MG63 (cell line): Measurements from ENCODE around the gene TRPC4AP. TPM values are rescaled to one million over a fixed set of nuclear protein-coding genes. Genes with fewer than 3 reads are reported as not detected.

ENCODE experiments used
- DNase-seq: peaks from one replicate; pipeline ENCODE4 v3.0.0-alpha.2; 2020
- H3K27me3 ChIP-seq: fragments of 250-450 bp; sonication (Bioruptor Pico); 2 replicates; pipeline ENCODE4 v1.5.1; 2020; ENCODE audit warnings: mild to moderate bottlenecking, moderate library complexity
- H3K36me3 ChIP-seq: fragments of 250-450 bp; sonication (Bioruptor Pico); 2 replicates; pipeline ENCODE4 v1.5.1; 2020; ENCODE audit warnings: mild to moderate bottlenecking, moderate library complexity
- H3K4me3 ChIP-seq: fragments of 250-450 bp; sonication (Bioruptor Pico); 2 replicates; pipeline ENCODE4 v1.5.1; 2020; ENCODE audit warnings: mild to moderate bottlenecking, moderate library complexity
- H3K9me3 ChIP-seq: fragments of 250-450 bp; sonication (Bioruptor Pico); 2 replicates; pipeline ENCODE4 v1.5.1; 2020; ENCODE audit warnings: mild to moderate bottlenecking, moderate library complexity
- total RNA-seq: library from RNA; depleted of rRNA; stranded (reverse); fragments of >200 nt; shearing (Covaris generic); gene quantifications from 2 replicates; pipeline ENCODE4 v1.2.3, GENCODE V29; 2014; ENCODE audit warnings: low replicate concordance

TRPC4AP gene
- total RNA-seq, 1 experiment from 2014 or later: 97.7 TPM

- no peaks in the 10 kb centered on the region for H3K9me3 ChIP-seq
- H3K36me3 ChIP-seq: peaks cover 90% of the 10 kb centered on the region
- no peaks in the 10 kb centered on the region for H3K27me3 ChIP-seq
- no peak for DNase-seq
- H3K4me3 ChIP-seq: no peak overlapping the region
Observed at GRCh38 chr20:35011589-35012226, 80.9 kb downstream of the TRPC4AP start.

GRCh38 chr20:35010405-35011192 is 82.0 kb downstream of the TRPC4AP start:
- no peak overlapping the region for H3K4me3 ChIP-seq
- H3K27me3 ChIP-seq: no peaks in the 10 kb centered on the region
- H3K9me3 ChIP-seq: no peaks in the 10 kb centered on the region
- peaks cover 90% of the 10 kb centered on the region for H3K36me3 ChIP-seq
- DNase-seq: no peak

GRCh38 chr20:35009665-35010328 is 82.8 kb downstream of the TRPC4AP start:
- no peaks in the 10 kb centered on the region for H3K9me3 ChIP-seq
- peaks cover 92% of the 10 kb centered on the region for H3K36me3 ChIP-seq
- no peak for DNase-seq
- H3K27me3 ChIP-seq: no peaks in the 10 kb centered on the region
- H3K4me3 ChIP-seq: no peak overlapping the region

DNA sequence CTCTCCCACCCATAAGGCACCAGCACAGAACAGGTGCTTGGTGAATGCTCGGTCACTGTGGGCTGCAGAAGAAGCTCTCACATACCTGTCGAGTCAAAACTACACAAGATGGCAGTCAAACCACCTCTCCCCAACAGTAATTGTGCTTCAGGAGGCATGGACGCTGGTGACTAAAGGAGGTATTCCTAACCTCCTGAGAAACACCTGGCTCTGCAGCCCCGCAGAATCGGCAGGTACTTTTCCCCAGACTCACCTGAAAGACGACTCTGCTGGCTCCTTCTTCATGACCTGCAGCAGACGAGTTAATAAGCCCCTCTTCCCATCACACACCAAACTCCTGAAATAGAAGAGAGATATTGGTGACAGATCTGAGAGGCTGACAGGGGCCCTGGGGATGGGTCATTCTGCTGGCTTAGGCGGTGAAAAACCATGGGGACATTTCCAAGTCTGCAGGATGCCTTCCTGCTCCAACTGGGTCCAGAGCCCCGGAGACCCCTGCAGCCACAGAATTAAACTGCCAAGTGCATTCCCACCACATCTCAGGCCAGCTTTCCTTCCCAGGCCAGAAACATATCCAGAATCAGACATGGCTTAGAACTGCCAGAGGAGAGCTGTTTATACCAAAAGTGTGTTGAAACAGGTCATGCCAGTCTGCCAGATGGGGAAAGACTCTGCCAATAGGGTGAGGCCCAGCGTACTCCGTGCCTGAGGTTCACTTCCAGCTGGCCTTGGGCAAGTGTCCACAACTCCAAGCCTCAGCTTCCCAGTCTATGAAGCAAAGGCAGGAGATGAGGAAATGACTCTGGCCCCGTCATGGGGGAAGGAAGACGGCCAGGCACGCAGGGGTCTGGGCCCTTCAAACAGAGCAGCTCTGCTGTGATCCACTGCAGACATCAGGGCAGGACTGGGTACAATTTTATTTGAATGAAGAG is 83.9 kb downstream of the TRPC4AP start:
- DNase-seq: peak; percentile 97
- Histone ChIP-seq H3K36me3 (peaks cover 94% of the 10 kb centered on the region), H3K9me3 (no peaks in the 10 kb centered on the region), H3K4me3 (no peak overlapping the region), H3K27me3 (no peaks in the 10 kb centered on the region)

- no peak for DNase-seq
Observed at GRCh38 chr20:35007891-35008290, 84.7 kb downstream of the TRPC4AP start.

GRCh38 chr20:35007413-35007812 is 85.2 kb downstream of the TRPC4AP start:
- Histone ChIP-seq H3K27me3 (no peaks in the 10 kb centered on the region), H3K4me3 (no peak overlapping the region), H3K36me3 (peaks cover 94% of the 10 kb centered on the region), H3K9me3 (no peaks in the 10 kb centered on the region)
- DNase-seq: no peak

More at GRCh38 chr20:35007891-35008290, 84.7 kb downstream of the TRPC4AP start:
- Histone ChIP-seq H3K4me3 (no peak overlapping the region), H3K27me3 (no peaks in the 10 kb centered on the region), H3K36me3 (peaks cover 94% of the 10 kb centered on the region), H3K9me3 (no peaks in the 10 kb centered on the region)

DNA sequence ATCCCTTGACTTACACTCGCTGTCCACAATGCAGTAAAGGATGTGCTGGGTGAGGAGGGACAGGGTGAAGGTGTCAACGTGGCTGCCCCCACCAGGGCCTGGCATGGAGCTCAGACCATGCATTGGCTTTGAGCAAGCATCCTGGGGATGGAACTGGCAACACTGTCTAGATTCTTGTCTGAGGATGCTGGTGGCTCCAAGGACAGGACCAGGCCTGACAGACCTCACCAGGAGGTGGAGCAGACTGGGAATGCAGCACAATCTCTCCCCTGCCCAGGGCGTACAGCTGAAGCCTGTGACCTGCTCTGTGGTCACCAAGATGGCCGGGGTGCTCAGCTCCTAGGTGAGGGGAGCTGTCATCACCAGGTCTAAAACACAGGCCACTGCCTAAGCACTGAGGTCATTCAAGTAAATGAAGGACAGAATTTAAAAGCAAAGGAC is 86.1 kb downstream of the TRPC4AP start:
- DNase-seq: no peak
- Histone ChIP-seq H3K4me3 (no peak overlapping the region), H3K36me3 (peaks cover 94% of the 10 kb centered on the region), H3K27me3 (no peaks in the 10 kb centered on the region), H3K9me3 (no peaks in the 10 kb centered on the region)

DNA sequence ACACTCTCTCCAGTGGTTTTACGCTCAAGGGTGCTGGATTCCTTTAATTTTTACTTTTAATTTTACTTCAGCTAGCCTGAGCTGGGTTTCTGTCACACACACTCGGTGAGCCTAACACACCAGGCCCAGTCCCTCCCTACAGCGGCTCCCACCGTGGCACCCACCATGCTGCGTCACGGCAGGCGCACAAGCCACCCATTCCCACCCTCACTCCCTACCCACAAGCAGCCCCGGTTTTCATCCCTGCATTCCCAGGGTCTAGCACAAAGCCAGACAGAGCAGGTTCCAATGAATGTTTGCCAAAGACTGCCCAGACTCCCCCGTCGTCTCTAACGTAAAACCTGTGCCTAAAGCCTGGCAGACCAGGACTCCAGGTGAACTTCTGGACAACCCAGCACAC is 86.6 kb downstream of the TRPC4AP start:
- no peak overlapping the region for H3K4me3 ChIP-seq
- H3K27me3 ChIP-seq: no peaks in the 10 kb centered on the region
- H3K36me3 ChIP-seq: peaks cover 90% of the 10 kb centered on the region
- no peaks in the 10 kb centered on the region for H3K9me3 ChIP-seq
- DNase-seq: no peak

DNA sequence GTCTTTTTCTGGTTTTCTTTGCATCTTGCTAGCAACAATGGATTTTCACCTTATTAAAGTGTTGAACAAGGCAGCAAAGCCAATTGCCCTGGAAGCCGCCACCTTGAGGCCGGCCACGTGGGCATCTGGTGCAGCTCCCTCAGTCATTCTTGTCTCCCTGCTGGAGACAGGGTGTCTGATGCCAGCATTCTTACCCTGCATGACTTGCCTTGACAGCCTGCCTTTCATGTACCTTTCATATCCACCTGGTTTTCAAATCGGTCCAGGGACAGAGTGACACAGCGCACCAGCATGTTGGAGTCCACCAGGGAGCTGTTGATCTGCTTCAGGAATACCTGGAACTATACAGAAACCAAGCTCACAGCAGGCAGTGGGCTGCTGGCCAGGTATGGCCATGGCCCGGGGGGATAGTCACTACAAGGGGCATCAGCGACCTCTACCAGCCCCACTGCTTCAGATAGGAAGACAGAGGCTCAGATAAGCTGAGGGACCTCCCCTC is 87.1 kb downstream of the TRPC4AP start:
- Histone ChIP-seq H3K4me3 (no peak overlapping the region), H3K27me3 (no peaks in the 10 kb centered on the region), H3K36me3 (peaks cover 88% of the 10 kb centered on the region), H3K9me3 (no peaks in the 10 kb centered on the region)
- DNase-seq: no peak

- H3K36me3 ChIP-seq: peaks cover 87% of the 10 kb centered on the region
- H3K4me3 ChIP-seq: no peak overlapping the region
- H3K27me3 ChIP-seq: no peaks in the 10 kb centered on the region
- no peak for DNase-seq
- no peaks in the 10 kb centered on the region for H3K9me3 ChIP-seq
Observed at GRCh38 chr20:35004749-35005462, 87.7 kb downstream of the TRPC4AP start.

- Histone ChIP-seq H3K36me3 (peaks cover 84% of the 10 kb centered on the region), H3K27me3 (no peaks in the 10 kb centered on the region), H3K9me3 (no peaks in the 10 kb centered on the region), H3K4me3 (no peak overlapping the region)
- no peak for DNase-seq
Observed at GRCh38 chr20:35004051-35004725, 88.4 kb downstream of the TRPC4AP start.

DNA sequence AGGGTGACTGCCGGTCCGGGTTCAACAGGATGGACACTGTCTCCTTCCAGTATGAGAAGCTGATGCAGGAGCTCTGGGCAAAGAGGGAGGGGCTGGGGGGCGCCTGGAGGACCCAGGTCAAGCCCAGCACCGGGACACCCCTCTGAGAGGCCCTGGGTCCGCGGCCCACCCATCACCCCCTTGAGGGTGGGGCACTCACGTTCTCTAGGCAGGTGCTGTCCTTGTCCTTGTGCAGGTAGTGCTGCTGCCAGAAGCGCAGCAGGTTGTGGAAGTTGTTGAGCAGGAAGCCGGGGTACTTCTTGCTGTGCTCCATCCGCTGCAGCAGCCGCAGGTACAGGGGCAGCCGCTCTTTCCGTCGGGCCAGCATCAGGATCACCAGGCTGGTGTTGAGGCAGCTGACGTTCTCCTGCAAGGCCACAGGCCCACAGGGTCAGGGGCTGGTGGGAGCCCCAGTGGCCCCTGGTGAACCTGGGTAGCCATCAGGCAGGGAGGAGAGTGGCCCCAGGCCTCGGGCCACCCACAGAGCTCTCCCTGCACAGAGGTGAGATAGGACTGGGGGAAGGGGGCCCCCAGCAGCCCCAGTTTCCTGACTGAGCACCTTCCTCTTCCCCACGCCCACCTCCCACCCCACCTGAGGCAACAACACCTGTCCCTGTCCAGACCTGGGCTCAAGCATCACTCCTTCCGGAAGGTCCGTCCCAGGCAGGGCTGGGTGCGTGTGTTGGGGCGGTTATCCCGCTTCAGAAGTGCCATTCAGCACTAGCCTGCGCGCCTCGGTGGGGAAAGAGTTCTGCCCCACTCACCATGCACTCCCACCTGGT is 89.2 kb downstream of the TRPC4AP start:
- no peak for DNase-seq
- Histone ChIP-seq H3K36me3 (peaks cover 87% of the 10 kb centered on the region), H3K9me3 (no peaks in the 10 kb centered on the region), H3K4me3 (no peak overlapping the region), H3K27me3 (no peaks in the 10 kb centered on the region)

DNA sequence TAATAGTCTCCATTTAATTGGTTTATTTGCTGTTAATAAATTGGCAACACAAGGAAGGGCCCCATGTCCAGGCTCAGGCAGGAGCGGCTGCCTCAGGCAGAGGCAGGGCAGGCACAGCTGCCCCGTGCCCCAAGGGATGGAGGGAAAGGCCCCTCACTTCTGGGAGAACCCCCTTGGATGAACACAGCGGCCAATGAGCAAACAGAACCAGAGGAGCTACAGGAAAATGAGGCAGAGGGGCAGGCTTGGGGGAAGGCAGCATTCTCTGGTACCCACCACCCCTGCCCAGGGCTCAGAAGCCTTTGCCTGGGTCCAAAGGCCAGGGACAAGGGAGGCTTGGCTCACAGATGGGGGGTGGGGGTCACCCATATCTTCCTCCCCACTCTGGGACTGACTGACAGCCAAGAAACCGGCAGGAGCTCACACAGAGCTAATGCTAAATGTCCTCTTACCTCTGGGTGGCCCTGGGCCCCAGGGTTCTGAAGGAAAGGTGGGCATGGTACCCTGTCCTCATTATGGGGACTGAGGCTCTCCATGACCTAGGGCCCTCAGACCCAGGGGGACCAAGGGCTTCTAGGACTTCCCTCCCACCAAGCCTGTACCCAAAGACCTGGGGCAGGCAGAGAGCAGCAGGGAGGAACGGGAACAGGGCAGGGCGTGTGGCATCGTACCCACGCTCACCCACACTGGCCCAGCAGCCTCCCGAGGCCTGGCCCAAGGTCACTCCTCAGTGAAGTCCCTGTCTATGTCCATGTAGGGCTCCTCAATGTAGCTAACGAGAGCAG is 90.0 kb downstream of the TRPC4AP start:
- Histone ChIP-seq H3K9me3 (no peaks in the 10 kb centered on the region), H3K27me3 (no peaks in the 10 kb centered on the region), H3K4me3 (no peak overlapping the region), H3K36me3 (peaks cover 86% of the 10 kb centered on the region)
- DNase-seq: no peak
